GM12865 (cell line): ENCODE measurements around the gene MSH6.
"Not testable (repeated sequence)": the region's sequence is repeated elsewhere in the genome, so short reads cannot be mapped to it uniquely, and the experiment has no call there.

Source experiments
- DNase-seq: peaks from one replicate; pipeline ENCODE4 v3.0.0; 2010; ENCODE audit warnings: low read depth
- H3K4me3 ChIP-seq: 2 replicates; pipeline ENCODE4 v1.5.1; 2011; ENCODE audit warnings: mild to moderate bottlenecking, low read depth, low read length, control low read depth
- TF ChIP-seq, protein P1 (sequence below): IDR thresholded peaks from 2 replicates; pipeline ENCODE4 v1.5.1; 2011; ENCODE audit warnings: low read length, control low read depth, low read depth, inconsistent platforms; ENCODE audit not compliant: insufficient read depth; ENCODE audit errors: missing control alignments

Gene MSH6

GRCh38 chr2:47838686-47839085 lies 55.7 kb downstream of the MSH6 start:
- H3K4me3 ChIP-seq, result no peak overlapping the region
- TF ChIP-seq, protein P1, sequence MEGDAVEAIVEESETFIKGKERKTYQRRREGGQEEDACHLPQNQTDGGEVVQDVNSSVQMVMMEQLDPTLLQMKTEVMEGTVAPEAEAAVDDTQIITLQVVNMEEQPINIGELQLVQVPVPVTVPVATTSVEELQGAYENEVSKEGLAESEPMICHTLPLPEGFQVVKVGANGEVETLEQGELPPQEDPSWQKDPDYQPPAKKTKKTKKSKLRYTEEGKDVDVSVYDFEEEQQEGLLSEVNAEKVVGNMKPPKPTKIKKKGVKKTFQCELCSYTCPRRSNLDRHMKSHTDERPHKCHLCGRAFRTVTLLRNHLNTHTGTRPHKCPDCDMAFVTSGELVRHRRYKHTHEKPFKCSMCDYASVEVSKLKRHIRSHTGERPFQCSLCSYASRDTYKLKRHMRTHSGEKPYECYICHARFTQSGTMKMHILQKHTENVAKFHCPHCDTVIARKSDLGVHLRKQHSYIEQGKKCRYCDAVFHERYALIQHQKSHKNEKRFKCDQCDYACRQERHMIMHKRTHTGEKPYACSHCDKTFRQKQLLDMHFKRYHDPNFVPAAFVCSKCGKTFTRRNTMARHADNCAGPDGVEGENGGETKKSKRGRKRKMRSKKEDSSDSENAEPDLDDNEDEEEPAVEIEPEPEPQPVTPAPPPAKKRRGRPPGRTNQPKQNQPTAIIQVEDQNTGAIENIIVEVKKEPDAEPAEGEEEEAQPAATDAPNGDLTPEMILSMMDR, result no peak
- DNase-seq, result no peak

GRCh38 chr2:47842846-47843245 lies 59.9 kb downstream of the MSH6 start:
- TF ChIP-seq, protein P1, result no peak
- DNase-seq, result no peak
- H3K4me3 ChIP-seq, result no peak overlapping the region

- no peak for DNase-seq
- no peak overlapping the region for H3K4me3 ChIP-seq
- TF ChIP-seq, protein P1, result no peak
These were observed 60.5 kb downstream of the MSH6 start for GRCh38 chr2:47843407-47843806.

- no peak for DNase-seq
- H3K4me3 ChIP-seq, result no peak overlapping the region
- TF ChIP-seq, protein P1, result no peak
These were observed 61.2 kb downstream of the MSH6 start for GRCh38 chr2:47844162-47844561.

DNA sequence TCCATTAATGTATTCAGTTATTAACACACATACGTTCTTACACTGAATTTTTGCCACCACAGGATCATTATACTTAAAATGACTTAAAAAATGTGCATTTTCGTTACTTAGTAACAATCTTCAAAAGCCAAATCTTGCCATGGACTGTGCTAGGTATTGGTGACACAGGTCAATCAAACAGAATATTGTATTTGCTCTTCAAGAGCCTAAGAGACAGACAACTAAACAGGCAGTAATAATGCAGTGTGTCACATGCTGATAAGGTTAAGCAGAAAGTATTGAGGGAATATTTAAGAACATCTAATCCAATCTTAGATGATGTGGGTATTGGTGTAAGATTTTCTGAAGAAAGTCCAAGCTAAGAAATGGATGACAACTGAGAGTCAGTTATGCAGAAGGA lies 66.4 kb downstream of the MSH6 start:
- no peak for DNase-seq
- TF ChIP-seq, protein P1, result no peak
- H3K4me3 ChIP-seq, result no peak overlapping the region

DNA sequence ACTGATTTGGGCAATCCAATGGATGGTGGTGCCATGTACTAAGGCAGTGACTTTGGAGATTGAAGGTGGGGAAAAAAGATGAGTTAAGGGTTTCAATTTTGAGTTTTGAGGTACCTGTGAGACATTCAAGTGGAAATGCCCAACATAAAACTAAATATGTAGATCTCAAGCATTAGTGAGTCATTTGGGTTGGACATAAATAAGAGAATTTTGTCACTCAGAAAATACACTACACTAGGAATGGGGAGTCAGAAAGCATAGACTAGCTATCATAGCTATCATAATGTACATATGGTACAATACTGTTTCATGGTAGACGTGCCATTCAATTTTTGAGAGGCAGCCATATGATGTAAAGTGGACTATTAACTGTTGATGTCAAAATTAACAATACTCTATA lies 67.3 kb downstream of the MSH6 start:
- TF ChIP-seq, protein P1, result no peak
- no peak overlapping the region for H3K4me3 ChIP-seq
- DNase-seq, result no peak

- not testable (repeated sequence) for H3K4me3 ChIP-seq, DNase-seq
These were observed 70.3 kb downstream of the MSH6 start for GRCh38 chr2:47853067-47853777.
